NCI-H526 treated with DMSO at 0.1 percent for 48 hours (cell line): Measurements from ENCODE around the gene DNAL1.
"Not testable (repeated sequence)": the region's sequence is repeated elsewhere in the genome, so short reads cannot be mapped to it uniquely, and the experiment has no call there.

Experiments
- DNase-seq: peaks from one replicate; lab custom pipeline; 2025; lab: John Stamatoyannopoulos, UW

The DNAL1 gene

GRCh38 chr14:73640796-73641365 is 3.9 kb upstream of the DNAL1 start:
- DNase-seq = no peak

GRCh38 chr14:73645248-73645610 is 443 bp downstream of the DNAL1 start:
- DNase-seq = no peak

- DNase-seq = no peak
Measured at GRCh38 chr14:73651005-73651404, 6.2 kb downstream of the DNAL1 start.

GRCh38 chr14:73655851-73656250 is 11.1 kb downstream of the DNAL1 start:
- DNase-seq = no peak

- DNase-seq = not testable (repeated sequence)
Measured at GRCh38 chr14:73659202-73659601, 14.4 kb downstream of the DNAL1 start.

- DNase-seq = no peak
Measured at GRCh38 chr14:73660511-73660910, 15.7 kb downstream of the DNAL1 start.

GRCh38 chr14:73661872-73662271 is 17.1 kb downstream of the DNAL1 start:
- no peak for DNase-seq

- DNase-seq = no peak
Measured at GRCh38 chr14:73662487-73662943, 17.7 kb downstream of the DNAL1 start.

GRCh38 chr14:73663548-73664212 is 18.9 kb downstream of the DNAL1 start:
- no peak for DNase-seq

- no peak for DNase-seq
Measured at GRCh38 chr14:73665130-73665529, 20.3 kb downstream of the DNAL1 start.

- DNase-seq = no peak
Measured at GRCh38 chr14:73666583-73666982, 21.8 kb downstream of the DNAL1 start.

- no peak for DNase-seq
Measured at GRCh38 chr14:73667854-73668253, 23.1 kb downstream of the DNAL1 start.

GRCh38 chr14:73674986-73675385 is 30.2 kb downstream of the DNAL1 start:
- no peak for DNase-seq

GRCh38 chr14:73678698-73679097 is 33.9 kb downstream of the DNAL1 start:
- DNase-seq = peak; percentile 23

GRCh38 chr14:73680821-73681220 is 36.0 kb downstream of the DNAL1 start:
- peak; percentile 77 for DNase-seq

GRCh38 chr14:73684627-73685026 is 39.8 kb downstream of the DNAL1 start:
- no peak for DNase-seq

GRCh38 chr14:73685328-73685727 is 40.5 kb downstream of the DNAL1 start:
- no peak for DNase-seq

GRCh38 chr14:73686901-73687300 is 42.1 kb downstream of the DNAL1 start:
- DNase-seq = no peak

GRCh38 chr14:73694083-73694482 is 49.3 kb downstream of the DNAL1 start:
- DNase-seq = no peak

- no peak for DNase-seq
Measured at GRCh38 chr14:73695082-73695481, 50.3 kb downstream of the DNAL1 start.

- DNase-seq = no peak
Measured at GRCh38 chr14:73695997-73696396, 51.2 kb downstream of the DNAL1 start.

GRCh38 chr14:73696466-73697400 is 51.9 kb downstream of the DNAL1 start:
- no peak for DNase-seq

GRCh38 chr14:73700325-73700724 is 55.5 kb downstream of the DNAL1 start:
- DNase-seq = no peak
